DOHH2 (cell line): ENCODE measurements around the gene HSPB7.
"Not testable (repeated sequence)": the region's sequence is repeated elsewhere in the genome, so short reads cannot be mapped to it uniquely, and the experiment has no call there.

Experiments used
- CTCF ChIP-seq: fragments of 200-600 bp; sonication (generic); IDR thresholded peaks from one replicate; pipeline ENCODE4 v1.5.1; 2014; ENCODE audit warnings: antibody characterized with exemption, mild to moderate bottlenecking, low read depth, low read length; ENCODE audit not compliant: poor library complexity, severe bottlenecking
- EZH2phosphoT487 ChIP-seq: fragments of 200-600 bp; sonication (generic); IDR thresholded peaks from 2 replicates; pipeline ENCODE4 v1.6.1; 2017; ENCODE audit warnings: borderline replicate concordance, mild to moderate bottlenecking, antibody characterized with exemption, low read length, moderate library complexity, mixed read lengths

GRCh38 chr1:16036461-16036860 is 18.6 kb upstream of the HSPB7 start:
- not testable (repeated sequence) for TF ChIP-seq CTCF, EZH2phosphoT487
